OCI-LY3 (cell line): ENCODE results near the gene MAGI1.

Experiments used
- H2AFZ ChIP-seq: fragments of 200-600, 300-600 bp; shearing (Covaris generic); 2 replicates; pipeline ENCODE4 v1.6.0; 2014; ENCODE audit warnings: antibody characterized with exemption, low read depth, low read length
- H3K27ac ChIP-seq: fragments of 200-600, 300-600 bp; sonication (generic); 2 replicates; pipeline ENCODE4 v1.5.1; 2014; ENCODE audit warnings: mild to moderate bottlenecking, low read length, moderate library complexity, mixed read lengths
- H3K27me3 ChIP-seq: fragments of 200-600, 300-600 bp; sonication (generic); 2 replicates; pipeline ENCODE4 v1.6.1; 2014; ENCODE audit warnings: low read depth, low read length, mixed read lengths
- H3K36me3 ChIP-seq: fragments of 200-600, 300-600 bp; sonication (generic); replicated peaks from 2 replicates; pipeline ENCODE3; 2014; ENCODE audit warnings: low read depth, low read length, mixed read lengths
- H3K4me1 ChIP-seq: fragments of 300-600, 200-600 bp; sonication (generic); 2 replicates; pipeline ENCODE4 v1.6.1; 2014; ENCODE audit warnings: low read length, mixed read lengths
- H3K4me2 ChIP-seq: fragments of 200-600, 300-600 bp; sonication (generic); 2 replicates; pipeline ENCODE4 v1.6.1; 2014; ENCODE audit warnings: low read length, mixed read lengths
- H3K4me3 ChIP-seq: fragments of 300-600, 200-600 bp; sonication (generic); 2 replicates; pipeline ENCODE4 v1.5.1; 2014; ENCODE audit warnings: antibody characterized with exemption, mild to moderate bottlenecking, low read length, moderate library complexity
- H3K79me2 ChIP-seq: fragments of 300-600, 200-600 bp; shearing (Covaris generic); 2 replicates; pipeline ENCODE4 v1.6.1; 2014; ENCODE audit warnings: mild to moderate bottlenecking, low read length, mixed read lengths
- H3K9ac ChIP-seq: fragments of 300-600, 200-600 bp; shearing (Covaris generic); 2 replicates; pipeline ENCODE4 v1.6.0; 2014; ENCODE audit warnings: mild to moderate bottlenecking, low read length, moderate library complexity
- H3K9me3 ChIP-seq: fragments of 200-600, 300-600 bp; shearing (Covaris generic); 2 replicates; pipeline ENCODE4 v1.6.1; 2014; ENCODE audit warnings: low read length, mixed read lengths; ENCODE audit not compliant: insufficient read depth
- H4K20me1 ChIP-seq: fragments of 200-600, 300-600 bp; sonication (generic); 2 replicates; pipeline ENCODE4 v1.6.1; 2016; ENCODE audit warnings: low read length, mixed read lengths; ENCODE audit not compliant: insufficient read depth
- EZH2phosphoT487 ChIP-seq: fragments of 200-600 bp; shearing (Covaris generic); IDR thresholded peaks from 2 replicates; pipeline ENCODE4 v1.6.1; 2018; ENCODE audit warnings: antibody characterized with exemption, mixed run types, low read depth
- TF ChIP-seq, protein P1 (sequence below): fragments of 200-600, 300-600 bp; sonication (generic); IDR thresholded peaks from 2 replicates; pipeline ENCODE4 v1.5.1; 2014; ENCODE audit warnings: antibody characterized with exemption, low read length, low read depth

Gene MAGI1

GRCh38 chr3:65362688-65363087 lies 676.0 kb downstream of the MAGI1 start:
- no peaks in the 10 kb centered on the region for H3K9me3 ChIP-seq
- H2AFZ ChIP-seq, result no peak overlapping the region
- no peaks in the 10 kb centered on the region for H4K20me1 ChIP-seq
- no peaks in the 10 kb centered on the region for H3K79me2 ChIP-seq
- H3K4me3 ChIP-seq, result no peak overlapping the region
- no peak overlapping the region for H3K27ac ChIP-seq
- no peak overlapping the region for H3K9ac ChIP-seq
- H3K36me3 ChIP-seq, result no peaks in the 10 kb centered on the region
- peaks cover 9% of the 10 kb centered on the region; the same call in 1 of the 2 replicates for H3K27me3 ChIP-seq
- TF ChIP-seq, protein P1, sequence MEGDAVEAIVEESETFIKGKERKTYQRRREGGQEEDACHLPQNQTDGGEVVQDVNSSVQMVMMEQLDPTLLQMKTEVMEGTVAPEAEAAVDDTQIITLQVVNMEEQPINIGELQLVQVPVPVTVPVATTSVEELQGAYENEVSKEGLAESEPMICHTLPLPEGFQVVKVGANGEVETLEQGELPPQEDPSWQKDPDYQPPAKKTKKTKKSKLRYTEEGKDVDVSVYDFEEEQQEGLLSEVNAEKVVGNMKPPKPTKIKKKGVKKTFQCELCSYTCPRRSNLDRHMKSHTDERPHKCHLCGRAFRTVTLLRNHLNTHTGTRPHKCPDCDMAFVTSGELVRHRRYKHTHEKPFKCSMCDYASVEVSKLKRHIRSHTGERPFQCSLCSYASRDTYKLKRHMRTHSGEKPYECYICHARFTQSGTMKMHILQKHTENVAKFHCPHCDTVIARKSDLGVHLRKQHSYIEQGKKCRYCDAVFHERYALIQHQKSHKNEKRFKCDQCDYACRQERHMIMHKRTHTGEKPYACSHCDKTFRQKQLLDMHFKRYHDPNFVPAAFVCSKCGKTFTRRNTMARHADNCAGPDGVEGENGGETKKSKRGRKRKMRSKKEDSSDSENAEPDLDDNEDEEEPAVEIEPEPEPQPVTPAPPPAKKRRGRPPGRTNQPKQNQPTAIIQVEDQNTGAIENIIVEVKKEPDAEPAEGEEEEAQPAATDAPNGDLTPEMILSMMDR, result no peak
- no peak for TF ChIP-seq EZH2phosphoT487
- no peak overlapping the region for H3K4me2 ChIP-seq
- H3K4me1 ChIP-seq, result no peaks in the 10 kb centered on the region

DNA sequence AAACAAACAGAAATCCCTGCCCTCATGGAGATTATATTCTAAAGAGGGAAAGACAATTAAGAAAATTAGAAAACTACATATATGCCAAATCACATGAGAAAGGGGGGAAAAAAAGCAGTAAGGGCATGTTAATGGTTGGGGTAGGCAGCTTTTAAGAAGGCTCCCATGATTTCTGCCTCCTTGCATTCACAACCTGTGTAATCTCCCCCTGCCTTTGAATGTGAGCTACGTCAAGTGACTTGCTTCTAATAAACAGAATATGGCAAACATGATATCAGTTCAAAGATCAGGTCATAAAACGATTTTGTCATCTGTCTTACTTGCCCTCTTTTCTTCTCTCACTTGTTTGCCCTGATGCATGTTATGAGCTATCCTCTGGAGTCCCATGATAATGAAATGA lies 677.3 kb downstream of the MAGI1 start:
- TF ChIP-seq, protein P1, result no peak
- TF ChIP-seq EZH2phosphoT487, result no peak
- no peaks in the 10 kb centered on the region for H4K20me1 ChIP-seq

DNA sequence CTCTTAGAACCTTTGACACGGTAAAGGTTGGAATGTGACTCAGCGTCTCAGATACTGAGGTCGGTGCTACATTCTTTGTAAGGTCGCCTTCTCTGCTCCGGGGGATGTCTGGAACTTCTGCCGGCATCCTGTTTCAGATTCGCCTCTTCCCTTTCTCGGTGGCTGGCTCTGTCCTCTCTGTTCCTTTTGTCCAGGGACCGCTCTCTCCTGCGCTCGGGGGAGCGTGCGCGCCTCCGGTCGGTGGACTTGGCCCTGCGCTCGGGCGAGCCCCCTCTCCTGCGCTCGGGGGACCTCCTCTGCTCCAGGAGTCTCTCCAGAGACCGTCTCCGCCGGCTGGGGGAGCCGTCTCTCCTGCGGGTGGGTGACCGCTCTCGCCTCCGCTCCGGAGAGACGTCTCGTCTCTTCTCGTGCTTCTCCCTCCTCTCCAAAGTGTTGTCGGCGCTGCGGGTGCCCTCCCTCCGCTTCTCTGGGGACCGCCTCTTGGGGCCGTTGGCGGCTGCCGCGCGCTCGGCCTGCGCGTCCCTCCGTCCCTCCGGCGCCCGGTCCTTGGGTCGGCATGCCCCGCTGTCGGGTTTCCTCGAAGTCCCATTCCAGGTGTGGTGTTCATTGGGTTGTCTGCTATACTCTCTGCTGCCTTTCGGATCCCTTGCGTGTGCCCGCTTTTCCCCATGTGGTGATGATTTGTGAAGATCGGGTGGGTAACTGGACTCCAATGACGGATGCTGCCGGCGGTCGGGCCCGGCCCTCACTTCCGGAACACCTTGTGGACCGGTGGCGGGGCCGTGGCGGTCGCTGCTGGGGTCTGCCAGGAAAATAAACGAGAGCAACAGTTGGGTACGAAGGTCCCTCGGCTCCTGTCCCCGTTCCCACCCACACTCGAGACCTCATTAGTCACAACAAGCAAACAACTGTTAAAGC lies 682.1 kb downstream of the MAGI1 start:
- TF ChIP-seq EZH2phosphoT487, result no peak
- TF ChIP-seq, protein P1, result no peak

More for the DNA sequence above, 677.3 kb downstream of the MAGI1 start:
- H3K79me2 ChIP-seq, result no peaks in the 10 kb centered on the region
- H3K27ac ChIP-seq, result no peak overlapping the region
- H3K36me3 ChIP-seq, result no peaks in the 10 kb centered on the region
- no peak overlapping the region for H3K4me2 ChIP-seq
- H3K9me3 ChIP-seq, result no peaks in the 10 kb centered on the region
- peaks cover 9% of the 10 kb centered on the region; the same call in 1 of the 2 replicates for H3K27me3 ChIP-seq
- H2AFZ ChIP-seq, result no peak overlapping the region
- H3K4me1 ChIP-seq, result no peaks in the 10 kb centered on the region
- no peak overlapping the region for H3K4me3 ChIP-seq
- H3K9ac ChIP-seq, result no peak overlapping the region

DNA sequence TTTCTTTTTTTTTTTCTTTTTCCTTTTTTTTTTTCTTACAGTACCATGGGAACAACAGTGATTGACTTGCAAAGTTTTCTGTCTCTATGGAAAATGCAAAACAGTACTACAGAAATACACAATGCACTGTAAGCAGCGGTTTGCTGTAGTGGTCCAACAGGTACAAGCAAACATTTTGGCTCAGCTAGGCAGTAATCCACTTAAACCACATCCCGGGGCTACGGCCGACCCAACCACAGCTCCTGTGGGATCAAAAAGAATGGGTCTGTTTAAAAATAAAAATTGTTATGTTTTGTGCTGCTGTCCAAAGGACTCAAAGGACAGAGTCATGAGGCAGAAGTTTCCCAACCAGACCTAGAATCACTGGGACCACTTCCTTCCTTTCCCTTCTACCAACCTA lies 683.8 kb downstream of the MAGI1 start:
- no peak overlapping the region for H3K9ac ChIP-seq
- no peak for TF ChIP-seq EZH2phosphoT487
- TF ChIP-seq, protein P1, result no peak
- H3K36me3 ChIP-seq, result no peaks in the 10 kb centered on the region
- H3K9me3 ChIP-seq, result no peaks in the 10 kb centered on the region
- H3K4me2 ChIP-seq, result no peak overlapping the region
- no peaks in the 10 kb centered on the region for H4K20me1 ChIP-seq
- no peaks in the 10 kb centered on the region for H3K27me3 ChIP-seq
- no peak overlapping the region for H3K27ac ChIP-seq
- H3K4me1 ChIP-seq, result no peaks in the 10 kb centered on the region
- no peak overlapping the region for H3K4me3 ChIP-seq
- no peaks in the 10 kb centered on the region for H3K79me2 ChIP-seq
- no peak overlapping the region for H2AFZ ChIP-seq

More for the DNA sequence above, 682.1 kb downstream of the MAGI1 start:
- no peak overlapping the region for H3K4me3 ChIP-seq
- no peak overlapping the region for H2AFZ ChIP-seq
- H3K9ac ChIP-seq, result no peak overlapping the region
- H3K4me2 ChIP-seq, result no peak overlapping the region
- no peaks in the 10 kb centered on the region for H3K36me3 ChIP-seq
- no peaks in the 10 kb centered on the region; the same call in 1 of the 2 replicates for H3K27me3 ChIP-seq
- no peaks in the 10 kb centered on the region for H3K4me1 ChIP-seq
- no peak overlapping the region for H3K27ac ChIP-seq
- no peaks in the 10 kb centered on the region for H4K20me1 ChIP-seq
- no peaks in the 10 kb centered on the region for H3K79me2 ChIP-seq
- H3K9me3 ChIP-seq, result no peaks in the 10 kb centered on the region
